Gastrocnemius medialis (tissue), 4 donors: ENCODE data around the gene GALNTL6.

ENCODE experiments used
- POLR2A ChIP-seq, 2 donors: fragments of 450-650 bp; IDR thresholded peaks; one replicate each; pipeline ENCODE4 v1.6.1; 2017; ENCODE audit warnings: antibody characterized with exemption in 2 of 2, mild to moderate bottlenecking in 2 of 2, moderate library complexity in 2 of 2
- TF ChIP-seq, protein P1 (sequence below), 5 experiments: fragments of 450-650 bp in 3 of 5; fragments of 200-600 bp in 2 of 5; sonication (generic) in 2 of 5; IDR thresholded peaks in 4 of 5; conservative IDR thresholded peaks in 1 of 5; 1 replicate in 4 of 5; 2 replicates in 1 of 5; pipeline ENCODE4 v1.5.1; 2016 to 2019; ENCODE audit warnings: antibody characterized with exemption in 5 of 5, mild to moderate bottlenecking in 3 of 5, moderate library complexity in 3 of 5

DNA sequence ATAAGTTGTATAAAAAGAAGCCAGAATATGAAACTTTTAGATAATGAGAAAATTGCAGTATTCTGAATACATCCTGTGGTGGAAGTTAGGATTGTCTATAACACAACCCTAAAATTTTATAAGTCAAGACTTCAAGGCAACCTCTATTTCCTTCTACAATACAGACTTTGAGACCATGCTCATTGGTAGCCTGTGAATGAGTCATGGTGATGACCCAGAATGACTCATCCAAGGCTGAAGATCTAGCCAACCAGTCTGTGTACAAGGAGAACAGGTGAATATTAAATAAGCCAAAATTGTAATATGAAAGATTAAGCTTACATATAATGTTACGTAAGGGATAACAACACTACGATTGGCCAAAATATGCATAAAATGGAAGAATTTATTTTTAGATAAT lies 879.5 kb downstream of the GALNTL6 start:
- no peak for TF ChIP-seq POLR2A (IDR thresholded peaks at IDR 0.05)
- TF ChIP-seq, protein P1, sequence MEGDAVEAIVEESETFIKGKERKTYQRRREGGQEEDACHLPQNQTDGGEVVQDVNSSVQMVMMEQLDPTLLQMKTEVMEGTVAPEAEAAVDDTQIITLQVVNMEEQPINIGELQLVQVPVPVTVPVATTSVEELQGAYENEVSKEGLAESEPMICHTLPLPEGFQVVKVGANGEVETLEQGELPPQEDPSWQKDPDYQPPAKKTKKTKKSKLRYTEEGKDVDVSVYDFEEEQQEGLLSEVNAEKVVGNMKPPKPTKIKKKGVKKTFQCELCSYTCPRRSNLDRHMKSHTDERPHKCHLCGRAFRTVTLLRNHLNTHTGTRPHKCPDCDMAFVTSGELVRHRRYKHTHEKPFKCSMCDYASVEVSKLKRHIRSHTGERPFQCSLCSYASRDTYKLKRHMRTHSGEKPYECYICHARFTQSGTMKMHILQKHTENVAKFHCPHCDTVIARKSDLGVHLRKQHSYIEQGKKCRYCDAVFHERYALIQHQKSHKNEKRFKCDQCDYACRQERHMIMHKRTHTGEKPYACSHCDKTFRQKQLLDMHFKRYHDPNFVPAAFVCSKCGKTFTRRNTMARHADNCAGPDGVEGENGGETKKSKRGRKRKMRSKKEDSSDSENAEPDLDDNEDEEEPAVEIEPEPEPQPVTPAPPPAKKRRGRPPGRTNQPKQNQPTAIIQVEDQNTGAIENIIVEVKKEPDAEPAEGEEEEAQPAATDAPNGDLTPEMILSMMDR (IDR thresholded peaks at IDR 0.05 in 4 of 5, conservative IDR thresholded peaks at IDR 0.05 in 1 of 5) = no peak
